ENCODE results near the gene TET1. TPM values are rescaled to one million over a fixed set of nuclear protein-coding genes. Genes with fewer than 3 reads are reported as not detected.
A peak's percentile ranks its signal among the peaks of the same experiment; 100 is the strongest.
"Not testable (repeated sequence)": the region's sequence is repeated elsewhere in the genome, so short reads cannot be mapped to it uniquely, and the experiment has no call there.

TET1 gene
- total RNA-seq, 1 experiment from 2014 or later: 27.5 TPM

DNA sequence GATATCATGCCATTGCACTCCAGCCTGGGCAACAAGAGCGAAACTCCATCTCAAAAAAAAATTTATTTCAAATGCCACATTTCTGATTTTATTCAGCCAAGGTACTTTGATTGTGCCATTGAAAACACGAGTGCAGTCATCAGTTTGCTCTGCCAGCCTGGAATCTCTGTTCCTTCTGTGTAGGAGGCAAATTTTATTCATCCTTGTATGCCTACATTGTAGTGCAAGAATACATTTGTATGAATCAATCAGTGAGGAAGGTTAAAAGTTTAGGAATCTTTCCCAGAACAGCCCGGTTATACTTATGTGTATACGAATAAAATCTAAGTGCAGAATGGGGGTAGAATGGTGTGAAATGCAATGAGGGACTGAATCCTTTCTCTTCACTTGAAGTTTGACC is 886 bp upstream of the TET1 start:
- H3K36me3 ChIP-seq (replicated peaks; ENCODE audit: control insufficient read depth, insufficient read depth, low read length): no peaks in the 10 kb centered on the region
- no peak for DNase-seq
- H3K27me3 ChIP-seq (ENCODE audit: control insufficient read depth, insufficient read depth, low read length): no peaks in the 10 kb centered on the region
- no peak overlapping the region for H3K4me3 ChIP-seq (ENCODE audit: insufficient read depth, low read depth, low read length)

DNA sequence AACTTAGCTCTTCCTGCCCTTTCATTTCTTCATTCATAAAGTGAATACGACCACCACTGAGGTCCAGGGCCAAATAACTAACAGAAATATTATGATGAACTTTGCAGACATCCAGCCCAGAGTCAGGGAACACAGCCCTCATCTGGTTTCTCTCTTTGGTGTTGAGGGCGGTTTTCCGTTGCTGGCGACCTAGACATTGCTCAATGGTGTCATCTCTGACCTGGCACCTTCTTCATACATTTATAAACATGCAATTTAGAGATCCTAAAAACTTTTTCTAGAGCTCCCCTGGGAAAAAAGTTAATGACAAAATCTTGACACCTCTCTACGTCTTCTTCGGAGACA is 324 bp upstream of the TET1 start:
- no peaks in the 10 kb centered on the region for H3K27me3 ChIP-seq (ENCODE audit: control insufficient read depth, insufficient read depth, low read length)
- peak overlapping the region; percentile 95 for H3K4me3 ChIP-seq (ENCODE audit: insufficient read depth, low read depth, low read length)
- H3K36me3 ChIP-seq (replicated peaks; ENCODE audit: control insufficient read depth, insufficient read depth, low read length): no peaks in the 10 kb centered on the region
- no peak for DNase-seq

DNA sequence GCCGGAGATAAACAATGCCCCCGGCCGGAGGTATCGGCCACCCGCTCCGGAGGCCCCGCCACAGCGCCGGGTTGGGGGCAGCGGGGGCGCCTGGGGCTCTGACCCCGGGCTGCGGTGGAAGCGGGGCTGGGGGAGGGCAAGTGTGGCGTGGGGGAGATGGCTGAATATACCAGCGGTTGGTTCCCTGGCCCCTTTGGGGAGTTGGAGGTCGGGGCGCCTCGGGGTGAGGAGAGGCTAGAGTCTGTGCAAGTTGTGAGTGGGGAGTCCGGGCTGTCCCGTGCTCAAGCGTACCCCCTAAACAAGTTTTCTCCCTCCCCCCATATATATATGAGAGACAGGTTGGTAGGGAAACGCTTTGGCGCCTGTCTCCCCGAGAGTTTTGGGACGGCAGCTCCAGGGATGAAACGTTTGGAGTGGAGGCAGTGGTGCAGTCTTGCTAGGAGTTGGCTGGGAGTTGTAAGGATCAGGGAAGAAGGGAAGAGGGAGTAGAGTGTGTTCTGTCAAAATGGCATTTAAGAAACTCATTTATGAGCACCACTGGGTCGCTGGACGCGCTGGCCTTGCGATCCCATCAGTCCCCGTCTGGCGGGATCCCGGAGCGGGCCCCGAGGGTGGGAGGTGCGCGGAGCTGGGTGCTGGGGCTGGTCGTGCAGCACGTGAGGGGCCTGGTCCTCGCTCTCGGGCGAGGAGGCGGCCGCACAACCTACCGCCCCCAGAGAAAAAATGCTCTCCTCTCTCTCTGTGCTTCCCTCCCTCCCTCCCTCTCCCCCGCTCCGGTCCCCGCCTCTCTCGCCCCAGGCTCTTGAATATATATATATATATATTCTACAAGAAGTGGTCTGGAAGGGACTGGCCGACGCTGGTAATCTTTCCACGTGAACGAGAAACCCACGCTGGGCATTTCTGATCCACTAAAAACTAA is 1.1 kb downstream of the TET1 start:
- H3K27me3 ChIP-seq (ENCODE audit: control insufficient read depth, insufficient read depth, low read length): no peaks in the 10 kb centered on the region
- peak overlapping the region; percentile 95 for H3K4me3 ChIP-seq (ENCODE audit: insufficient read depth, low read depth, low read length)
- no peaks in the 10 kb centered on the region for H3K36me3 ChIP-seq (replicated peaks; ENCODE audit: control insufficient read depth, insufficient read depth, low read length)
- peak; percentile 89 for DNase-seq

DNA sequence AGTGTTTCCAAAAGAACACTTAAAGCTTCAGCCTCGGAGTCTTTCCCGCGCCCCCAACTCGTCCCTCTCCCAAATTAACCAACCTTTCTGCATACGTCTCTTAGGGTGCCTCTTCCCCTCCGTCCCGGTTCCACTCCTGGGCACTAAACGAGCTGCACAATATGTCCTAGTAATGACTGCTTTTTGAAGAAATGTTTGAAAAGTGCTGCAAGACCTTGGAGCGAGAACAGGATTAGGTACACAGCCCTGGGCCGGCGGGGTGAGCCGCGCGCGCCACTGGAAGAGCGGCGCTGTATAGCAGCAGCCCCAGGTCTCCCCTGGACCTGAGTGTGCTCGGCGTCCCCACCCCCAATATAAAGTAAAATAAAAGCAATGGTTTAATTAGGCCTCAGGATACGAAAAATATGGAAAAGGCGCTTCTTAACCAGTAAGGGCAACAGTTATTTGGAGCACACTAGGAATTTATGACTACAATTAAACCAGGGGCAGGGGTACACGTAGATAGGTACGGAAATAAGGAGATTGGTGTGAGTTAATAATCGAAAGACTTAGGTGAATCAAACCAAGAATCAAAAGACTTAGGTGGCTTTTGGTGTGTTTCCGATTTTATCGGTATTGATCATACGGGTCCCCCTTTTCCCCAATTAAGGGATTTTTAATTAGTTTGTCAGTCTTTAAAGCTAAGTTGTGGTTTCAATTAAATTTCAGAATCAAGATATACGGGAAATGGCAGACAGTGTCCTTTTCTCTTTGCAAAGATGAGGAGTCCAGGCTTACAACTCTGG is 1.9 kb downstream of the TET1 start:
- Histone ChIP-seq H3K4me3 (ENCODE audit: insufficient read depth, low read depth, low read length) (peak overlapping the region; percentile 95), H3K36me3 (replicated peaks; ENCODE audit: control insufficient read depth, insufficient read depth, low read length) (no peaks in the 10 kb centered on the region), H3K27me3 (ENCODE audit: control insufficient read depth, insufficient read depth, low read length) (no peaks in the 10 kb centered on the region)
- peak; percentile 79 for DNase-seq

DNA sequence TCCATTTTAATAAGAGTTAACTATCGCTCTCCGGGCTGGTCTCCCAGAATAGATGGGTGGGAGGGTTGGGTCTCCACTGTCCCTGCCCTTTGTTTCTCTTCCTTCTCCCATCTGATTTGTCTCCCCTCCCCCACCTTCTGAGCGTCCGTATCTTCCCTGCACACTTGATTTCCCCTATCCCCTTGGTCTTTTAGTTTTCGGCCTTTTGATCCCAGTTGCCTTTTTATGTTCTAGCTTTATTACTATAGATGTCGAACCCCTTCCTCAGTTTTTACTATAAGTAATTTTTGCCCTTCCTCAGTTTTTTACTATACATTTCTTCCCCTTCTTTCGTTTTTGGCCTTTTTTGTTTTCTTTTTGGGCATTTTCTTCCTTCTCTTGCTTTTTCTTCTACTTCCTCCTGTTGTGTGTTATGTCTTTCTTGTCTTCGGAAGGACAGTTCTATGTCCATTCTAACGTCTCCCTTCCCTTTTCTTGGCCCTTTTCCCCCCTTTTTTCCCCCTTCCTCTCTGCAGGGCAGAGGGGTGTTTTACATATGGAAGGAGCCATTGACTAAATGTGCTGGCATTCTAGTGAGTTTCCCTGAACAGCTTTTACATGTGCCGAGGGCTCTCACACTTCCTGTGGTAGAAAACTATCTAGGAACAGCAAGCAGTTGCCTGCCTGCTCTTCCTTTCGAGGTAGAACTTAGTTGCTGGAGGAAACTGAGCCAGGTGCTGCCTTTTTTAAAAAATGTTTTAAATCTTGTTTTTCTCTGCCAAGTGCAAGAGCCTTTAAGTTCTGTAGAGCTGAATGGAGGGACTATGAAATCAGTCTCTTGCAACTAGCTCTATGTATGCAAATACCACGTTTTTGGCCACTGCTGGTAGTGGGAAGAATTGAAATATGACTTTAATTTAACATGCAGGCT is 2.8 kb downstream of the TET1 start:
- Histone ChIP-seq H3K27me3 (ENCODE audit: control insufficient read depth, insufficient read depth, low read length) (no peaks in the 10 kb centered on the region), H3K4me3 (ENCODE audit: insufficient read depth, low read depth, low read length) (peak overlapping the region; percentile 95), H3K36me3 (replicated peaks; ENCODE audit: control insufficient read depth, insufficient read depth, low read length) (no peaks in the 10 kb centered on the region)
- peak; percentile 77 for DNase-seq

DNA sequence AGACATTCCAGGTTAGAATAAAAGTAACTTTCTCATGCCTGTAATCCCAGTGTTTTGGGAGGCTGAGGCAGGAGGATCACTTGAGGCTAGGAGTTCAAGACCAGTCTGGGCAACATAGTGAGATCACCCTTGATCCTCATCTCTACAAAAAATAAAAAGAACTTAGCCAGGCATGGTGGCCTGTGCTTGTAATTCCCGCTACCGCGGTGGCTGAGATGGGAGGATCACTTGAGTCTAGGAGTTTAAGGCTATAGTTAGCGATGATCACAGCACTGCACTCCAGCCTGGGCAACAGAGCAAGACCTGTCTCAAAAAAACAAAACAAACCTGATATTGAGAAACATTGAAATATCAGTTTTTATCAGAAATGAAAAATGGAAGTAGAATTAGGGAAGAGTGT is 4.6 kb downstream of the TET1 start:
- Histone ChIP-seq H3K4me3 (ENCODE audit: insufficient read depth, low read depth, low read length) (no peak overlapping the region), H3K36me3 (replicated peaks; ENCODE audit: control insufficient read depth, insufficient read depth, low read length) (no peaks in the 10 kb centered on the region), H3K27me3 (ENCODE audit: control insufficient read depth, insufficient read depth, low read length) (no peaks in the 10 kb centered on the region)
- DNase-seq: no peak

DNA sequence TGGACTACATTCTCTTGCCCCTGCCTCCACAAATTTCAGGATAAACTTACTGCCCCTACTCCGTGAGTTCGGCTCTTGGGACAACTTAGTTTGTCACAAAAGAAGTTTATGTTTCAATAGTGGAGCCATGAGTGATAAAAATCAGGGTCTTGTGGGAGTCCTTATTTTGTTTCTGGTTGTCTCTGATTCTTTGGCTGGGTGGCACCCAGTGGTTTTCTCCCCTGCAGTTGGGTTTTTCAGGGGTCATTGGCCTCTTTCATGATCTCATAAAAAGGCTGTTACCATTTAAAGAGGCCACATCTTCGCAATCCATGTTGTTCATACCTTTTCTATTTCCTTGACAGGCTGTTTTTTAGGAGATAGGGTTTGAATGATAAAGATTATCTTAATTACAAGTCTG is 5.5 kb downstream of the TET1 start:
- no peak for DNase-seq
- no peak overlapping the region for H3K4me3 ChIP-seq (ENCODE audit: insufficient read depth, low read depth, low read length)
- no peaks in the 10 kb centered on the region for H3K36me3 ChIP-seq (replicated peaks; ENCODE audit: control insufficient read depth, insufficient read depth, low read length)
- H3K27me3 ChIP-seq (ENCODE audit: control insufficient read depth, insufficient read depth, low read length): no peaks in the 10 kb centered on the region

DNA sequence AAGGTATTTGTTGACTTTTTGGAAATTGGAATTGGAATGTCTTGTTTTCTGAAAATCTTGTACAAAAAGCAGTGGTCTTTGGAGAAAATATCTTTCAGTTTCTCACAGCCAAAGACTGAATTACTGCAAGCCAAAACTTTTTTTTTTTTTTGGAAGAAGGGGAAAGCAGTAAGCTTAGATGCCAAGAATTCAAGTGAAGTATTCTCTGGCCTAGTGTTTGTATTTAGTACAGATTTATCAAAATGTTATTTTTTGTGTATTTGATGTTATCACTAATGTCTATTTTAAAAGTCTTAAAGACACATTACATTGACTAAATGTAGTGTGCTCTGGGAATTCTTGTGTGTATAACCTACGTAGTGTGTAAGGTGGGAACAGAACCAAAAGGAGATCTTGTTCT is 6.2 kb downstream of the TET1 start:
- H3K4me3 ChIP-seq (ENCODE audit: insufficient read depth, low read depth, low read length): no peak overlapping the region

DNA sequence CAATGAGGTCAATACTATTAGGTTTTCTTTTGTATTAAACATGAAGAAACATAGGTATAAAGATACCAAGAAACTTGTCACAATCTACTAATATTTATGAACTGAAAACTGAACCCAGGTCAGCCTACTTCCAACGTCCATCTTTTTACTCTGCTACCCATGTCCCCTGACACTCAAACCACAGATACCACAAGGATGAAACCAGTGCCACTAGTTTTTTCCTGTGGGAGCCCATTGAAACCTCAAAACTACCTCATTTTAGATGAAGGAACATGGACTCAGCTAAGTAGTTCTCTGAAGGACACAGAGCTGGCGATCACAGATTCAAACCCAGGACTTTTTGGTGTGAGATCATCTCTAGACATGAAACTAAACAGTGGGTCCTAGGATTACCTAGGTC is 6.8 kb downstream of the TET1 start:
- no peak for DNase-seq
- Histone ChIP-seq H3K27me3 (ENCODE audit: control insufficient read depth, insufficient read depth, low read length) (no peaks in the 10 kb centered on the region), H3K36me3 (replicated peaks; ENCODE audit: control insufficient read depth, insufficient read depth, low read length) (no peaks in the 10 kb centered on the region), H3K4me3 (ENCODE audit: insufficient read depth, low read depth, low read length) (no peak overlapping the region)

More for the DNA sequence above, 6.2 kb downstream of the TET1 start:
- no peak for DNase-seq
- Histone ChIP-seq H3K36me3 (replicated peaks; ENCODE audit: control insufficient read depth, insufficient read depth, low read length) (no peaks in the 10 kb centered on the region), H3K27me3 (ENCODE audit: control insufficient read depth, insufficient read depth, low read length) (no peaks in the 10 kb centered on the region)

DNA sequence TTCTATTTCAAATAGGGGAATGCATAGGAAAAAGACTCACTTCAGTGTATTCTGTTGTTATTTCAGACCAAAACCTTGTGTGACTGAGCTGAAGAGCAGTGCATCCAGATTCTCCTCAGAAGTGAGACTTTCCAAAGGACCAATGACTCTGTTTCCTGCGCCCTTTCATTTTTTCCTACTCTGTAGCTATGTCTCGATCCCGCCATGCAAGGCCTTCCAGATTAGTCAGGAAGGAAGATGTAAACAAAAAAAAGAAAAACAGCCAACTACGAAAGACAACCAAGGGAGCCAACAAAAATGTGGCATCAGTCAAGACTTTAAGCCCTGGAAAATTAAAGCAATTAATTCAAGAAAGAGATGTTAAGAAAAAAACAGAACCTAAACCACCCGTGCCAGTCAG is 12.0 kb downstream of the TET1 start:
- Histone ChIP-seq H3K36me3 (replicated peaks; ENCODE audit: control insufficient read depth, insufficient read depth, low read length) (peaks cover 18% of the 10 kb centered on the region), H3K27me3 (ENCODE audit: control insufficient read depth, insufficient read depth, low read length) (no peaks in the 10 kb centered on the region)
- DNase-seq: no peak

DNA sequence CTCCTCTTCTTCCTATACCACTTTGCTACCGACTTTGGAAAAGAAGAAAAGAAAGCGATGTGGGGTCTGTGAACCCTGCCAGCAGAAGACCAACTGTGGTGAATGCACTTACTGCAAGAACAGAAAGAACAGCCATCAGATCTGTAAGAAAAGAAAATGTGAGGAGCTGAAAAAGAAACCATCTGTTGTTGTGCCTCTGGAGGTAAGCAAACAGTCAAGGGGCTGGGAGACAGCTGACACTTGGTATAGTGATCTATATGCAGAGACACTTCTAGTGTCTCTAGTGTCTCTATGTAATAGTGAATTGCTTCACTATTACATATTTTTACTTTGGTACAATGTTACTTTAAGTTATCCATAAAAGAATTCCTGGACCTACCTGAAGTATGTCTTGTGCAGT is 13.9 kb downstream of the TET1 start:
- Histone ChIP-seq H3K27me3 (ENCODE audit: control insufficient read depth, insufficient read depth, low read length) (no peaks in the 10 kb centered on the region), H3K36me3 (replicated peaks; ENCODE audit: control insufficient read depth, insufficient read depth, low read length) (peaks cover 18% of the 10 kb centered on the region), H3K4me3 (ENCODE audit: insufficient read depth, low read depth, low read length) (no peak overlapping the region)
- DNase-seq: no peak

More for the DNA sequence above, 12.0 kb downstream of the TET1 start:
- no peak overlapping the region for H3K4me3 ChIP-seq (ENCODE audit: insufficient read depth, low read depth, low read length)

DNA sequence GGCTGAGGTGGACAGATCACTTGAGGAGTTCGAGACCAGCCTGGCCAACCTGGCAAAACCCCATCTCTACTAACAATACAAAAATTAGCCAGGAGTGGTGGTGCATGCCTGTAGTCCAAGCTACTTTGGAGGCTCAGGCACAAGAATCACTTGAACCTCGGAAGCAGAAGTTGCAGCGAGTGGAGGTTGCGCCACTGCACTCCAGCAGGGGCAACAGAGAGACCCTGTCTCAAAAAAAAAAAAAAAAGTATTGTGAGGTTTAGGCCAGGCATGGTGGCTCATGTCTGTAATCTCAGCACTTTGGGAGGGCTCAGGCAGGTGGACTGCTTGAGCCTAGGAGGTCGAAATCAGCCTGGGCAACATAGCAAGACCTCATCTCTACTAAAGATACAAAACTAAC is 16.0 kb downstream of the TET1 start:
- Histone ChIP-seq H3K4me3 (ENCODE audit: insufficient read depth, low read depth, low read length) (no peak overlapping the region), H3K27me3 (ENCODE audit: control insufficient read depth, insufficient read depth, low read length) (no peaks in the 10 kb centered on the region), H3K36me3 (replicated peaks; ENCODE audit: control insufficient read depth, insufficient read depth, low read length) (peaks cover 18% of the 10 kb centered on the region)
- no peak for DNase-seq

DNA sequence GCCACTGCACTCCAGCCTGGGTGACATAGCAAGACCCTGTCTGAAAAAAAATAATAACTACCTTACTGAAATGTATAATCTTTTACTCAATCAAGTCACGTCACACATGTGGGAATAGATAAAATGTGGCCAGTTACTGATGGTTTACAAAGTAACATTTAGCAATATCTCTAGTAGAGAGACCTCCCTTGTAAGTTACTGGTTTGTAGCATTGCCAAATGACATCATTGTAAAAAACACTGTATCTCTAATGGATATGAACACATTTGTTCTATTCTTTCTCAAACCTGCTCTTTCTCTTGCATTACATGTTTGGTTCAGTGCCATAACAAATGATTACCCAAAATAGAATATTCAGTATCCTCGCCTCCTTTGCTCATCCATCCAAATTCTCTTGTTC is 18.8 kb downstream of the TET1 start:
- Histone ChIP-seq H3K4me3 (ENCODE audit: insufficient read depth, low read depth, low read length) (no peak overlapping the region), H3K27me3 (ENCODE audit: control insufficient read depth, insufficient read depth, low read length) (no peaks in the 10 kb centered on the region), H3K36me3 (replicated peaks; ENCODE audit: control insufficient read depth, insufficient read depth, low read length) (peaks cover 6% of the 10 kb centered on the region)
- DNase-seq: no peak

DNA sequence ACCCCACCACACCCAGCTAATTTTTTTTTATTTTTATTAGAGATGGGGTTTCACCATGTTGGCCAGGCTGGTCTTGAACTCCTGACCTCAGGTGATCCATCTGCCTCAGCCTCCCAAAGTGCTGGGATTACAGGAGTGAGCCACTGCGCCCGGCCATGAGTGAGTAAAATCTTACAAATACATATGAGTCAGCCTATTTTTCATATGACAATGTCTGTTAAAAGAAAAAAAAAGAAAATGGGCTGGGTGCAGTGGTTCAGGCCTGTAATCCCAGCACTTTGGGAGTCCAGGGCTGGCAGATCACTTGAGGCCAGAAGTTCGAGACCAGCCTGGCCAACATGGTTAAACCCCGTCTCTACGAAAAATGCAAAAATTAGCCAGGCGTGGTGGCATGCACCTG is 24.1 kb downstream of the TET1 start:
- H3K27me3 ChIP-seq (ENCODE audit: control insufficient read depth, insufficient read depth, low read length); H3K36me3 ChIP-seq (replicated peaks; ENCODE audit: control insufficient read depth, insufficient read depth, low read length); H3K4me3 ChIP-seq (ENCODE audit: insufficient read depth, low read depth, low read length); DNase-seq: not testable (repeated sequence)
